COR-L47 (cell line): Measurements from ENCODE around the gene GAS7.
"Not testable (repeated sequence)": the region's sequence is repeated elsewhere in the genome, so short reads cannot be mapped to it uniquely, and the experiment has no call there.

ENCODE experiments used
- DNase-seq: peaks from one replicate; lab custom pipeline; 2025; lab: John Stamatoyannopoulos, UW

Gene GAS7

GRCh38 chr17:10072556-10073425 is 125.6 kb downstream of the GAS7 start:
- no peak for DNase-seq

GRCh38 chr17:10072086-10072485 is 126.3 kb downstream of the GAS7 start:
- no peak for DNase-seq

- DNase-seq, result no peak
These were observed 127.3 kb downstream of the GAS7 start for GRCh38 chr17:10071141-10071540.

- no peak for DNase-seq
These were observed 127.7 kb downstream of the GAS7 start for GRCh38 chr17:10070690-10071089.

GRCh38 chr17:10069301-10069700 is 129.1 kb downstream of the GAS7 start:
- no peak for DNase-seq

- no peak for DNase-seq
These were observed 130.8 kb downstream of the GAS7 start for GRCh38 chr17:10067446-10068143.

GRCh38 chr17:10064536-10064935 is 133.9 kb downstream of the GAS7 start:
- no peak for DNase-seq

GRCh38 chr17:10063730-10064241 is 134.6 kb downstream of the GAS7 start:
- DNase-seq, result no peak

GRCh38 chr17:10062691-10063385 is 135.6 kb downstream of the GAS7 start:
- DNase-seq, result no peak

- DNase-seq, result no peak
These were observed 137.1 kb downstream of the GAS7 start for GRCh38 chr17:10061111-10061845.

GRCh38 chr17:10060526-10060925 is 137.9 kb downstream of the GAS7 start:
- DNase-seq, result no peak

- no peak for DNase-seq
These were observed 138.7 kb downstream of the GAS7 start for GRCh38 chr17:10059684-10060211.

GRCh38 chr17:10058921-10059683 is 139.3 kb downstream of the GAS7 start:
- DNase-seq, result no peak

GRCh38 chr17:10057466-10057865 is 140.9 kb downstream of the GAS7 start:
- DNase-seq, result not testable (repeated sequence)

GRCh38 chr17:10055262-10055975 is 143.0 kb downstream of the GAS7 start:
- DNase-seq, result no peak

GRCh38 chr17:10053782-10054540 is 144.4 kb downstream of the GAS7 start:
- DNase-seq, result no peak

GRCh38 chr17:10052106-10052813 is 146.1 kb downstream of the GAS7 start:
- no peak for DNase-seq

GRCh38 chr17:10051112-10051511 is 147.3 kb downstream of the GAS7 start:
- no peak for DNase-seq
